ENCODE measurements around the gene MTCL3.

MTCL3 gene

DNA sequence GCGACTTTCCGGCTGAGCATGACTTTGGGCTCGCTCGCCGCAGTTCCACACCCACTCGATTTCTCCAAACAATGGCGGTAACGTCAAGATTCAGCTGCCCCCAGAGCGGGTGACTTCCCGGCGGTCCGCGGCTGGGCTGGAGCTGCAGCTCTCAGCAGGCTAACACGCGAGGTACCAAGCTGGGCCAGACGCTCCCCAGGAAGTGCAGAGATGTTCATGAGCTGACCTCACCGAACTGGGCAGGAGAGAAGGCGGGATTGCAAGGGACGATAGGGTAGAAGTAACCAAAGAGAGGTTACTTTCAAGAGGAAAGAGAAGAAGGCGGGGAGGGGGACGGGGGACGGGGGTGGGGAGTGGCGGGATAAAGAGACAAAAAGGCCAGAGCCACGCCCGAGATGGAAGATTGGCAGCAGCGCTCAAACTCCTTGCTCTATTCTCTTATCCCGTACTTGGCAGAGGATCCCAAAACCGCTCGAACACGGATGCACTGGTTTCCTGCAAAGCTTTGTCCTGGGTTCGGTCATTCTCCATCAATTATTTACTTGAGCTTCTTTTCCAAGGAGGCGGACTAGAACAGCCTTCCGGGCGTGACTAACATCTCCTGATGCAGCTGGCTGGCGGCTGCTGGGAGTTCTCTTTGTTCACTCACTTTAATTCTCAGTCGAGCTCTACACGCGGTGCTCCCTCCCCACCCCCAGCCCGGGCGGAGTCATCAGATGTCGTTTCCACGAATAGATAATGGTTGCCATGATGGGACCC, at the start of gene MTCL3:
Gene MTCL3, minus strand, starts transcription at position 626 of the 759 bp plus-strand sequence.
- DNase-seq: no peak

DNA sequence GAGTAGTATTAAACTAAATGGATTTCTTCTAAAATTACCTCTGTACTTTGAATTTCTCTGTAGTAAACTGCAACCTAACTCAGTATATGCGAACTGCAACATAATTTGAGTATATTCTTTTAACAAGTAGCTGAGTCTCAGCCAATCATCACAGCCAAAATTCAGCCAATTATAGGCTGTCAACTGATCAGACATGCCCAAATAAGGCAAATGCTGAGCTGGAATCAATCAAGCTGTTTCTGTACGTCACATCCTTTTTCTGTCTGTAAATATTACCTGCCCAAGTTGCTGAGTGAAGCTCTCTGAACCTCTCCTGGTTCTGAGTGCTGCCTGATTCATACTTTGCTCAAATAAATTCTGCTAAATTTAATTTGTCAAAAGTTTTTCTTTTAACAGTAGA, 48.3 kb upstream of the MTCL3 start:
- DNase-seq: no peak

DNA sequence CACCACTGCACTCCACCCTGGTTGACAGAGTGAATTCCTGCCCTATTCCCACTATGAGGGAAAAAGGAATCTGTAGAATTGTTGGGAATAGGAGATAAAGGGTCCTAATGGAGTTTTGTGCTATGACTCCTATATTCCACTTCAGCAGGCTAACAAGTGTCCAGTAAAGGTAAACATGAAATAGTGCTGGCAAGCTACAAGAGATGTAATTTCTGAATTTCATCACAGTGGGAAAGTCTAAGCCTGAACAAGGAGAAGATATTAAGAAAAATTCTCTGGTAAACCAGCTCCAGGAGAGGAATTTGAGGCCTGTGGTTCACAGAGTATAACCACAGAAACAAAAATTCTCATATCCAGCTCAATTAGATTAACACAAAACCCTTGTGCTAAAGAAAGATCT, 47.5 kb upstream of the MTCL3 start:
- DNase-seq: no peak

DNA sequence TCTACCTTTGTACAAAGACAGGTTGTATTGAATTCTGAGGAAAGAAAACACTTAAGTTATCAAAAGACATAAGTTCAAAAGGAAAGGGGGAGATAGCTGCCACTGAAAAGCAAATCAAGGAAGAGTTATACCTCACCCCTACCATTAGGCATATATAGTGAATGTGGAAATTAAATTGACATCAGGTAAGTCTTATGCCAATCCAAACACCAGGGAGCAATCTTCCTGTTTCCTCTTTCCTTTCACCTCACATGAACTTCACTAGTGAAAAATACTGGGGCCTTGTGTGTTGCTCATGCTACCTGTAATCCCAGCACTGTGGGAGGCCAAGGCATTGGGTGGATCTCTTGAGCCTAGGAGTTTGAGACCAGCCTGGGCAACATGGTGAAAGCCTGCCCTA, 47.0 kb upstream of the MTCL3 start:
- no peak for DNase-seq

DNA sequence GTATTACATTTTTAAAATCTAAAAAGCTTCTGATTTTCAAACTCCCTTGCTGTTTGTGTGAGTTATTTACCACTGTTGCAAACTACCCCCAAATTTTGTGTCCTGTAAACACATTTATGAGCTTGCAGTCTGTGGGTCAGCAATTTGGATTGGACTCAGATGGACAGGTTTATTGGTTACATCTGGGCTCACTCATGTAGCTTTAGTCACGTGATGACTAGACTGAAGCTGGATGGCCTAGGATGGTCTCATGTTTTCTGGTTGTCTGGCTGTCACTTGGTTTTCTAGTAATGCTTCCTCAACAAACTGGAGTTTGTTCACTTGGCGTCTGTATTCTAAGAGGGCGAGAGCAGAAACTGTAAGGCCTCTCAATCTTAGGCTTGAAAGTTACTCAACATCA, 45.6 kb upstream of the MTCL3 start:
- no peak for DNase-seq

DNA sequence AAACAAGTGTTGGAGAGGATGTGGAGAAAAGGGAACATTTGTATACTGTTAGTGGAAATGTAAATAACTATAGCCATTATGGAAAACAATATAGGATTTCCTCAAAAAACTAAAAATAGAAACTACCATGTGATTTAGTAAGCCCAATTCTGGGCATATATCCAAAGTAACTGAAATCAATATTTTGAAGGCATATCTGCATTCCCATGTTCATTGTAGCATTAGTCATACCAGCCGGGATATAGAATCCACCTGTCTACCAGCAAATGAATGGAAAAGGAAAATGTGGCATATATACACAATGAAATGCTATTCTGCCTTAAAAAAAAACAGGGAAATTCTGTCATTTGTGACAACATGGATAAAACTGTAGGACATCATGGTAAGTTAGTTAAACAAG, 42.5 kb upstream of the MTCL3 start:
- no peak for DNase-seq

DNA sequence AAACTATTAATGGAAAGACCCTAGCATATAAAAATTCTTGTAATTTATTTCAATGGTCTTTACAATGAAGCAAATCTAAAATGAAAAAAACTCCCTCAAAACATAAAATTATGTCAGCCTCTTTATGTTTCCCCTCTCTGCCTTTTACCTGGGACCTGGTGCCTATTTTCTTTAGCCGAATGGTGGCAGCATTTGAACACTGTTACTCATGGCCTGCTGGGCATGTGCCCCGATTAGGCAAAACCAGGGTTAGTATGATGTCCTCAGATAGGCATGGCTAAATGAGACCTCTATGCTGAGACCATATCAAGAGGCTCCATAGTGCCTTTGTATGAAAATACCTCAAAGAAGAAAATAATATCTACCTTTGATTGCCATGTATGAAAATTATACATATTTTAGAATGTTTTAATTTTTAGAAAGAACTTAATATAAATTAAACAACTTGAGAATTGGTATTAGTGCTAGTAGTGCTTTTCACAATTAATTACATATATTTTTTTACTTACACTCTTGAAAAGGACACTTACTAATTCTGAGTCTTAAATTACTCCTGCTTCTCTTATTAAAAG, 35.4 kb upstream of the MTCL3 start:
- DNase-seq: no peak

DNA sequence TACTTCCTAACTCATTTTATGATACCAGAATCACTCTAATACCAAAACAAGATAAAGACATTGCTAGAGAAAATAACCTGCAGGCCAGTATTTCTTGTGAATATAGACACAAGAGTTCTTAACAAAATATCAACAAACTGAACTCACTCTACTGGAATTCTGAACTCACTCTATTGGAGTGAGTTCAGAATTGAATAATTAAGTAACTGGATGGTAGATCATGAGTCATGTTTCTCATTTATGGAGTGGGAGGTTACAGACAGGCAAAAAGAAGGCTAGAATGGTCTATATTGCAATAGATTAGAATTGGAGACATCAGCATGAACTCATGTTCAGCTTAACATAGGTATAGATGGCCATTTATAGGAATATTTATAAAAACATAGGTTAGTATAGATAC, 31.3 kb upstream of the MTCL3 start:
- DNase-seq: no peak

DNA sequence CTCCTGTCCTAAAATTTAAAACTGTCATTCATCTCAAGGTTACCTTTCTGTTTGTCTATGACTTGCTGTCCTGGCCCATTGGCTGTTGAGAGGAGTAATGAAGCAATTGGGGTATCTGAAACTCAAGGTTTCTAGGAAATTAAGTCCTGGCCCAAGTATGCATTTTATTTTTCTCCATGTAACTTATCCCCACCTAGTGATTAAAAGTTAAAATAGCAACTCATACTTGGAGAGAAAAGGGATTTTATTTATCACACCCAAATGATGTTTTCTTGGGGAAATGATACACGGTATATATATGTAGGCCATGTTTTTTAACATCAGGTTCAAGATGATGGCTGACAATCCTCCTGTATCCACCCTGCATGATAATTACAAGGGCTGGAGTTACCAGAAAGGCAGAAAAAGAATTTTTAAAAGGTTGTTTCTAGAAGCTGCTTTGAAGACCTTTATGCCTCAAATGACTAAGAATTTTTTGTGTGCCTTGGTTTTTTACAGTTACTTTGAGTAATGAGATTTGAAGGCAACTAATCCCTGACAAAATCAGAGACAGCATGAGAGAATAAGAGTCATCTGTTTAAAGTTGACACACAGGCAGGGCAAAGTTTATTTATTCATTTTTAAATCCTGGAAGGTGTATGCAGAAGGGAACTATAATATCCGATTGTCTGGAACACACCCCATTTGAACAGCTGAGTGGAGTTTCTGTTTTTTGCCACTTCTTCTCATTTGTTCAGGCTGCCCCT, 28.9 kb upstream of the MTCL3 start:
- no peak for DNase-seq

DNA sequence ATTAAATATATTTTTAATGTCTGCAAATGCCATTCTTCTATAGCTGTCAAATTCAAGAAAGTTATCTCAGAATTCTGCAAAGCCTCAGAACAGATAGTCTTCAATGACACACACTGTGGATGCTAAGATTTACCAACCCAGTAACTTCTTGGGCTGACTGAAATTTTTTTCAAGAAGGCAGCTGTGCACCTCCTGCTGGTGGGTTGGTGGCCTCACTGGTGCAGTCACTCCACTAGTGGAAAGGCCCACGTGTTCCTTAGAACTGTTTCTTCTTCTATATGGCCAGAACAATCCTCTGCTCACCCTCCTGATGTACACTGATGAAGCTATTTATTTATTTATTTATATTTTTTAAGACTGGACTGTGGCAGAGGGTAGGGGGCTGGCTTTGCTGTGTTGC, 28.1 kb upstream of the MTCL3 start:
- DNase-seq: no peak

DNA sequence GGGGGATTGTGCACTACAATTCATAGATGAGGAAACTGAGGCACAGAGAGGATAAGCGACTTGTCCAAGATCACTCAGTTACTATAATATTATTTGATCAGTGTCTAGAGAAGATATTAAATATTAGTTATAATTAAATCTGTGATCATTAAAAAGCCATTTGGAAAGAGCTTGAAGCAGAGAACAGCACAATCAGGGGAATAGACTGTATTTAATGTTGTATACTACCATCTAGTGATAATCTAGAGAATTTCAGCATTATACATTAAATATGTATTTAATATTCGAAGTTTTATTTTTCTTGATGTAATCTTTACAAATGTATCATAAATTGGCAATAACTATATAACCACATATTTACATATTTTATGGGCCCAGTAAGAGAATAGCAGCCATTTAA, 20.1 kb upstream of the MTCL3 start:
- DNase-seq: peak; percentile 9

DNA sequence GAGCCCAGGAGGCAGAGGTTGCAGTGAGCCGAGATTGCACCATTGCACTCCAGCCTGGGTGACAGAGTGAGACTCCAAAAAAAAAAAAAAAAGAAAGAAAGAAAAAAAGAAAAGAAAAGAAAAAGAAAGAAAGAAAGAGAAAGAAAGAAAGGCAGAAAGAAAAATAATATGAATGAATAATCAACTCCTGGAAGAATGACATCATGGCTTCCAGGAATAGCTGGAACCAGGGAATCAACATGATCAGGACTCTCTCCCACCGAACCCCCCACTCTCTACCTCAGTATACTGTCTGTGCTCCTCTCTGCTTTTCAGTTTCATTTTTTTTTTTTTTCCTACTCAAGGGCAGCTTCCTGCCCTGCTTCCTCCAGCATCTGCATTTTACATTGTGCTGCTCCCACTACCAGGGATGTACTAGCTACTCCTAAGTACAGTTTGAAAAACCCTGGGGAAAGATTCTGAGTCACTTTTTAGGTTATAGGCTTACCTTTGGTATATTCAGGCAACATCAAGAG, 19.7 kb upstream of the MTCL3 start:
- no peak for DNase-seq

DNA sequence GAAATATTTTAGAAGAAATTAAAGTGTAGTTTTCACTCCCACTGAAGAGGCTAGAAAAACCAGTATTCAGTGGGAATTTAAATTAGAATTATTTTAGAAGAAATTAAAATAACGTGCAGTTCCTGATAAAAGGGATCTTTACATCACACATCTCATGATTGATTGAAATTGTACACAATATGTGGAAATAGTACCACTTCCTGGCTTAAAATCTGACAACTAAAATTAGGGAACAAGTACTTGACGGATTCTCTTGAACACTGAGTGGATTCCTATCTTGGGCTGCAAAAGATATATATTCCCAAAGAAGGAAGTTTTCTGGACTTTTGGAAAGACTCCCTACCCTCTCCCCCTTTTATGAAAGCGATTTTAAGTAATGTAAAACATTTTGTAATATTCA, 14.6 kb upstream of the MTCL3 start:
- DNase-seq: no peak

DNA sequence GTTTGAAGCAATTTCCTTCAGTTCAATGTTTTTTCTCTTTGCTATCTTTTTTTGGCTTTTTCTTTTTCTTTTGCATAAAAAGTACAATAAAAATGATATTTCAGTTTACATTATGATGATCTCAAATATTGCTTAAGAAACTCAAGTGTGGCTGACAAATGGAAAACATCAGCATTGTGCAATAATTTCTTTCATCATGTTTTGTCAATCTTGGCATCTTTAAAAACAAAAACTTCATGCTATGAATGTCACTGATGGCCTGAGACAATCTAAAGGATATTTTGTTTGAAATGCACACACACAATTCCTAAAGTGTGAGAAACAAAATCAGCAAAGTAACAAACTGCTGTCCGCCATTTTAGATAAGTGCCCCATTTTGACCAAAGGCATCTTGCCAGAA, 13.9 kb upstream of the MTCL3 start:
- no peak for DNase-seq

DNA sequence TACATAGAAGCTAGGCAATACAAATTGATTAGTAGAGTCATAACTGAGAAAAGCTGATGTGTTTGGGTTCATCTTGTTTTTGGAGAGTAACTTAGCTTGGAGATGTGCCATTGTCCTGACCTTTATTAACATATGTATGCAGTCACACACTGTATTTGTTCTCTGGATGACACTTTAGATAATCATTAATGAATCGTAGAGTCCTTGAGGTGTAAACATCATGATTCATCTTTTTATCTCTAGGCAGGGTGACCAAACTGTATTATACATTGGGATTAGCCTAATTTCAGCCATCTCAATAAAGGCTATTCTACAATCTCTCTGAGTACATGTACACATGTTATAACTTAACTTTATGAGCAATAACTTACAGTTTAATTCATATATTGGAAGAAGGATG, 3.6 kb upstream of the MTCL3 start:
- no peak for DNase-seq

DNA sequence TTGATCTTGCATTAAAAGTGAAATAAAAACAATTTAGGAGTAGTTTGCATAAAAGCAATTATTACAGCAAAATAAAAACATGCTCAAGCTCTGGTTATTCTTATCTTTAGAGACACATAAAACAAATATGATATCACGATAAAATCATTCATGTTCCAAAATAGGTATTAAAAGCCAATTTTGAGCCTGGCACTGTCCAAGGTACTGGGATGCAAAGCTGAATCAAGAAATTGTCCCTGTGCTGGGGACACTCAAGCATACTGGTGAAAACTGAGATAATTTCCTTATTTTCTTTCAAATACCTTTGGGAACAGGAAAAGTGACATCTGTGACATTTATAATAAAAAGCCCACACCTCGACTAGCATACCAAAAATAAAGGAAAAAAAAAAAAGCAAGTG, 931 bp upstream of the MTCL3 start:
- DNase-seq: no peak

DNA sequence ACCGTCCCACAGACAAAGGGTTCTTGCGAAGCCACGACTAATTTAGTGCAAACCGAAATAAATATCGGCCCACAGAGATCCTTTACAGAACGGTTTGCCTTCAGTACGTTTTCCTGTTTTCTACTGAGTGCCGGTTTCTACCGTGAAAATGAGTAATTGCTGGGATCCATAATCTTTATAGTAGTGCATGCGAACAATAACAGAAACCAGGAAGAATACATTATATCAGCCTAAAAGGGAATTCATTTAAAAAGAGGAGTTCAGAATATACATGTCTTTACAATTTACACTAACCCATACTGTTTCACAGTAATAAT, 292 bp upstream of the MTCL3 start:
- no peak for DNase-seq

DNA sequence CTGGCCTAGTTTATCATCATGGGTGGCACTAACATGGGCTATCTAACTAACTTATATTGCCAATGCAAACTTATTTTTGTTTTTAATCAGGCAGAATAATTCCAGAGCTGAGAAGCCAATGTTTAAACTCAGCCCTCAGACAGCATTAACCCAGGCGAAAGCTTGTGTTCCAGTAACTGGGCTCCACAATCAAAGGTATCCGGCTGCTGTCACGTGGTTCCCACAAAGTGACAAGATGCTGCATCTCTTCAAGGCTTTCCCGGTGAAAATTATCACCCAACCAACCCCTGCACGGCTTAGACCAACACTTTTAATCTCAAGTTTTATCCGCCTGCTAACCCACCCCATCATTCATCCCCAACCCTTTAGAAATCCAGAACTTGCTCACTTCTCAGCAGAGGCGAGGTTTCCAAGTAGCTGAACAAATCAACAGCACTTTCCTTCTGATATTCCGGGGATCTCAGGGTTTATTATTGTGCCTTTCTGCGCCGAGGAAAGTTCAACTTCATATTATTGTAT, 885 bp downstream of the MTCL3 start:
- no peak for DNase-seq

DNA sequence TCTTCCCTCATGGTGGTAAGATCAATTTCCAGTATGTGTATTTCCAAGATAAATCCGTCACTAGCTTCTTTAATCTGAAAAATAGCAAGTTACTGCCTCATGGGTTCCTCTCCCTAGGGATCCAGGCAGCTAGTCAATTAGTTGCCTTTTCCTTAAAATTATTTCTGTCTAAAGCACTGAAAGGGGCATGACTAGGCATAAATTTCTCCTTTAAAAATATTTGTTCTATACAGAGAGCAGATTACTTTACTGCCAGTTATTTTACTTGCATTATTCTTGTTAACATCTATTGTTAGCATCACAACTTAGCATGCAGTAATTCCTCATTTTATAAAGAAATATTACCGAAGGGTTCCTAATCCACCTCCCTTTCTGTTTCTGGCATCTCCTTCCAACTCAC, 1.4 kb downstream of the MTCL3 start:
- no peak for DNase-seq

DNA sequence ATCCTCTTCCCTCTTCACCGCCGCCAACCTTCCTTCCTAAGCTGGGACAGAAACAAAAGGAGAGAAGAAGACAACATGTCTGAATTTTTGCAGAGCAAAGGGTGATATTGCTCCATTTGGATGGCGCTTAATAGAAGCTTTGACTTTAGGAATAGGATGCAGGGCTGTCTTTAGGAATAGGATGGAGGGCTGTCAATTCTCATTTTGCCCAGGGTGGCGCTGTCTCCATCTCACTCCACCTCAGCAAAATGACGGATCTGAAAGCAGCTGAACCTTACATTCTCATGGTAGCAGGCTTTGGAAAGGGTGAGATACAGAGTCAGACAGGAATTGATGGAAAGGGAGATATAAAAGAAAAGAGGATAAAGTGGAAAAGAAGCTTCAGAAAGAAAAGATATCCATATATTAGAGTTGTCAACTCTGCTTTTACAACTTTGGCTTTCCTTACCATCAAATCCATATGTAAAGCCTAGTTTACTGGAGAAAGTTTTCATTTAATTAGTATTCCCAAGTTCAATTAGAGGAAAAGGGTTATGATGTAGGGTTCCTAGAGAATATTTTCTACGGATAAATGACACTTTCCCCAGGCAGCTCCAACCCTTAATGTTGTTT, 2.4 kb downstream of the MTCL3 start:
- DNase-seq: peak; percentile 48

DNA sequence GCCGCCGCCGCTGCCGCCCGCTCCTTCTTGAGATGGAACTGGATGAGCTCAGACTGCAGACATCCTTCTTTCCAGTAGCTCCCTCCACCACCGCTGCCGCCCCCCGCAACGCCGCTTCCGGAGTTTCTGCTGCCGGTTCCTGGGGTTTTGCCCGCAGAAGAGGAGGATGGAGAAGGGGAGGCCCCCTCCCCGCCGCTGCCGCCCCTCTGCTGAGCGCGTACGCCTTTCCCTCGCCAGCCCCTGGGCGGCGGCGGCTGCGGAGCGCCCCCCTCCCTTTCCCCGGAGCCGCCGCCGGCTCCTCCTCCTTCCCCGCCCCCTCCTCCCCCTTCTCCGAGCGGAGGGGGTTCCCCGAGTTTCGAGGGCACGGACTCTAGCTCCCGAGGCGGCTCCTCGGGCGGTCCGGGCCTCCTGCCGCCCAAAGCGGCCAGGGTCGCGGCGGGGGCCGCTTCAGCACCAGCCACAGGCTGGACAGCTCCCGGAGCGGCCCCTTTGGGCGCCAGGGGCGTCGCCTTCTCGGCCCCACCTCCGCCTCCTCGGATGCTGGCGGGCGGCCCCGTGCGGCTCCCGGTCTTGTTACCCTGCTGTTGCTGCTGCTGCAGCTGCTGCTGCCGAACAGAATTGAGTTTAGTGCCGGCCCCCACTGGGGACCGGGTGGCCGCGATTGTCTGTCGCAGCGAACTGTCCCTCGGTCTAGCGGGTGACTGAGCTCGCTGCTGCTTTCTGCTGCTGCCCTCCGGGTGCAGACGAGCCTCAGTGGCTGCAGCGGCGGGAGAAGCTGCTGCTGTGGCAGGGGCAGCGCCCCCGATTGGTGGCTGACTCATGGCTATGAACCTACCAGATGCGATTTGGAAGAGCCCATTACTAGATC, 3.1 kb downstream of the MTCL3 start:
- peak; percentile 74 for DNase-seq

DNA sequence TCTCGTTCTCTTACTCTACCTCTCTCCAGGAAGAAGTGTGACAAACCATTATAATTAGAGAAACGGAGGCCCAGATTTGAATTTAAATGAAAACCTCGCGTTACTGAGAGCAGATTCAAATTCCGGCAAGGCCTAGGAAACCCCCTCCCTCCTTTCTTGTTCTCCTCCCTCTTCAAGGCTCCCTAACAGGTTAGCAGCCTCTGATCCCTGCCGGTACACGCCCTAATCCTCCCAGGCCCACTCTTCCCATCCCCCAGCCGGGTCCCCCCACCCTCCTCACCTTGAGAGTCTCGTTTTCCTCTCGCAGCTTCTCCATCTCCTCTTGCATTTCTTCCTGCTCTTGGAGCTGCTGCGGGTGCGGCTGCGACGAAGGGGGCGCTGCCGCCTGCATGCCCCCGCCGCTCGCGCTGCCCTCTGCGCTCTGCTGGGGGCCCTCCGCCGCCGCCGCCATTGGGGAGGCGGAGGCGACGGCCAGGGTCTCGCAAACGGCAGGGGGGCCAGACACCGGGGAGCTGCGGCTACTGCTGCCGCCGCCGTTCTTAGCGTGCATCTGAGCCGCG, 3.8 kb downstream of the MTCL3 start:
- DNase-seq: no peak
